Hematopoietic multipotent progenitor cell treated with erythropoietin and hydrocortisone succinate and interleukin-3 and kit ligand, for 8 days (in vitro differentiated cells): ENCODE data around the gene WDR64.
A peak's percentile ranks its signal among the peaks of the same experiment; 100 is the strongest.
"Not testable (repeated sequence)": the region's sequence is repeated elsewhere in the genome, so short reads cannot be mapped to it uniquely, and the experiment has no call there.

Experiments
- DNase-seq: peaks from one replicate; pipeline ENCODE4 v3.0.0-alpha.2; 2015

The WDR64 gene

GRCh38 chr1:241659016-241659415, 6.9 kb downstream of the WDR64 start:
- not testable (repeated sequence) for DNase-seq

- DNase-seq: no peak
These were observed 8.4 kb downstream of the WDR64 start for GRCh38 chr1:241660424-241660972.

- no peak for DNase-seq
These were observed 14.3 kb downstream of the WDR64 start for GRCh38 chr1:241666419-241666818.

GRCh38 chr1:241672301-241672700, 20.2 kb downstream of the WDR64 start:
- no peak for DNase-seq

- no peak for DNase-seq
These were observed 22.8 kb downstream of the WDR64 start for GRCh38 chr1:241674805-241675384.

- no peak for DNase-seq
These were observed 23.9 kb downstream of the WDR64 start for GRCh38 chr1:241675983-241676382.

- no peak for DNase-seq
These were observed 25.1 kb downstream of the WDR64 start for GRCh38 chr1:241677201-241677600.

- DNase-seq: no peak
These were observed 26.5 kb downstream of the WDR64 start for GRCh38 chr1:241678536-241678935.

GRCh38 chr1:241679404-241679803, 27.3 kb downstream of the WDR64 start:
- DNase-seq: no peak

- DNase-seq: no peak
These were observed 27.9 kb downstream of the WDR64 start for GRCh38 chr1:241679961-241680360.

GRCh38 chr1:241681861-241682448, 29.9 kb downstream of the WDR64 start:
- not testable (repeated sequence) for DNase-seq

GRCh38 chr1:241682921-241683320, 30.8 kb downstream of the WDR64 start:
- no peak for DNase-seq

GRCh38 chr1:241684108-241684507, 32.0 kb downstream of the WDR64 start:
- DNase-seq: no peak

- DNase-seq: no peak
These were observed 36.9 kb downstream of the WDR64 start for GRCh38 chr1:241688940-241689368.

- DNase-seq: no peak
These were observed 43.4 kb downstream of the WDR64 start for GRCh38 chr1:241695246-241696171.

- peak; percentile 62 for DNase-seq
These were observed 44.2 kb downstream of the WDR64 start for GRCh38 chr1:241696172-241696814.

GRCh38 chr1:241696815-241697639, 44.9 kb downstream of the WDR64 start:
- no peak for DNase-seq

- no peak for DNase-seq
These were observed 45.5 kb downstream of the WDR64 start for GRCh38 chr1:241697640-241698018.

- DNase-seq: no peak
These were observed 46.1 kb downstream of the WDR64 start for GRCh38 chr1:241698177-241698576.

GRCh38 chr1:241701483-241702295, 49.6 kb downstream of the WDR64 start:
- no peak for DNase-seq
